NCI-H345 treated with DMSO at 0.1 percent for 48 hours (cell line): Measurements from ENCODE around the gene PARD6G.

Experiments
- DNase-seq: peaks from one replicate; lab custom pipeline; 2025; ENCODE audit not compliant: unreplicated experiment; lab: John Stamatoyannopoulos, UW

PARD6G gene

DNA sequence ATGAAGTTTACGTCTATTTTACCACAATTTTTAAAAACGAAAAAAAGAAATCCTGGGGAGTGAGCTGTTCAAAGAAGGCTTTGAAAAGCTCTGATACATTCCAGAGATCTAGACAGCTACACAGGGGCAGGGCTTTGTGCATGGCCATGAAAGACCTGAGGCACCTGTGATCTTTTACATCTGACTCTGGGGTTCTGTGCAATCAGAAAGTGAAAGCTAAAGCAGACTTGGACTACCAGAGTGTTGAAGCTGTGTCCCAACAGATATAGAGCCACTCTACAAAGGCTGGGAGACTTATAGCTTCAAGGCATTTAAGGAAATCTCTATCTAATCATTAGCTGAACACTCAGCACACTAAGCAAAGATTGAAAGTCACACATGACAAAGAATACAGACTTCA lies 34.1 kb downstream of the PARD6G start:
- no peak for DNase-seq

DNA sequence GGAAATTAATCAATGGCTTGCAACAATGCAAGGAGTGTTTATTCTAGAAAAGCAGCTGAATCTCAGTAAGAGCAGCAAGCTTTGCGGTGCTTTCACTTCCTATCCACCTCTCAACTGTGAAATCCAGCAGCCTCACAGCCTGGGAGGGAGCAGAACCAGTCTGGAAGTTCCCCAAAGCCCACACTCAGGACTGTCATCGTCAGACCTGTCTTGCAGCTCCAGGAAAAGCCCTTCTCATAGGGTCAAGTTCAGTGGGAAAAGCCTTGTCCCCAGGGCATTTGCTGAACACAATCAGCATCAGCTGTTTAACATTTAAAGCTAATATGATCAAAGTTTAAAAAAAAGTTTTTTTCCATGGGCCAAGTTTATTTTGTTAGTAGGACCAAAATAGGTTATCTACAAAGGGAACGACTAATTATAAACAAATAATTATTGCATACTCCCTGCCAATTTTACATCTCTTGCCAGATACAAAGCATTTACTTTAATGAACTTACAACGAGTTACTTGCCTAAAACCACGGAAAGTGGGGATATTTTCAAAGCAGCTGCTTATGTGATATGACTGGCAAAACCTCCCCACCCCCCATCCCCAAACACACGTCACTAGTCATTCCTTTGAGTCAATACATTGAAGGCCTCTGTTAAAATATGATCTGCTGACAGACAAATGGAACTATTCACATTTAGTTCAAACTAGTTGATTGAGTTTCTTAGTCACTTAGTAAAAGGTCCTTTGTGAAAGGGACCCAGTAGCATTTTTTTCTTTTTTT lies 36.8 kb downstream of the PARD6G start:
- DNase-seq: no peak

DNA sequence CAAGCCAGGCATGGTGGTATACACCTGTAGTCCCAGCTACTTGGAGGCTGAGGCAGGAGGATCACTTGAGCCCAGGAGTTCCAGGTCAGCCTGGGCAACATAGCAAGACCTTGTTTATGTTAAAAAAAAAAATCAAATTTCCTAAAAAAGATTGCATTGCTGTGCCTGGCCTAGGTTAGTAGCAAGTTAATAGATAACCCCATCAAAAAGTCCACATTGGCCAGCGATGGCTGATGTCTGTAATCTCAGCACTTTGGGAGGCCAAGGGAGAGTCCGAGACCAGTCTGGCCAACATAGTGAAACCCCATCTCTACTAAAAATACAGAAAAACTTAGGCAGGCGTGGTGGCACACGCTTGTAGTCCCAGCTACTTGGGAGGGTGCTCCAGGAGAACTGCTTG lies 38.7 kb downstream of the PARD6G start:
- no peak for DNase-seq

DNA sequence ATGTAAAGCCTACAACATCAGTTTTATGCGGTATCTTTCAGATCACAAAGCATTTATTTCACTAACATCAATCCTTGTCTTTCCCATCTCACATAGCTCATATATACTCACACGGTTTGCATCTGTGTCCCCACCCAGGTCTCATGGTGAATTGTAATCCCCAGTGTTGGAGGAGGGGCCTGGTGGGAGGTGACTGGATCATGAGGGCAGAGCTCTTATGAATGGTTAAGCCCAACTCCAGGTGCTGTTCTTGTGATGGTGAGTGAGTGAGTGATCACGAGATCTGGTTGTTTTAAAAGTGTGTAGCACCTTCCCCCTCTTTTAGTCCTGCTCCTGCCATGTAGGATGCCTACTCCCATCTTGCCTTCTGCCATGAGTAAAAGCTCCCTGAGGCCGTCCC lies 42.0 kb downstream of the PARD6G start:
- DNase-seq: no peak

DNA sequence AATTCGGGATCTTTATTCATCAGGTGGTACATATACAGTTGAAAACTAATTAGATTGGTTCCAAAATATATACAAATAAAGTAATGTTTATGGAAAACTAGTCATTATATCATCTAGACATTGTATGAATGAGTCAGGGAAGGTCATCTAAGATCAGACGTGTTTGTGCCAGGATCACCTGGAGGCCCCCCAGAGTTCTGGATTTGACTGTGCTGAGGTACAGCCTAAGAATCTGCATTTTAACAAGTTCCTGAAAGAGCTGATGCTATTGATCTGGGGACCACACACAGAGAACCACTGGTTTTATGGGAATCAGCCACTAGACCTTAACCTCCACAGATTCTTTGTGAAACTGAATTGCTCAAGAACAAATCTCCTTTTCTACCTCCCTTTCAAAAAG lies 43.2 kb downstream of the PARD6G start:
- no peak for DNase-seq

DNA sequence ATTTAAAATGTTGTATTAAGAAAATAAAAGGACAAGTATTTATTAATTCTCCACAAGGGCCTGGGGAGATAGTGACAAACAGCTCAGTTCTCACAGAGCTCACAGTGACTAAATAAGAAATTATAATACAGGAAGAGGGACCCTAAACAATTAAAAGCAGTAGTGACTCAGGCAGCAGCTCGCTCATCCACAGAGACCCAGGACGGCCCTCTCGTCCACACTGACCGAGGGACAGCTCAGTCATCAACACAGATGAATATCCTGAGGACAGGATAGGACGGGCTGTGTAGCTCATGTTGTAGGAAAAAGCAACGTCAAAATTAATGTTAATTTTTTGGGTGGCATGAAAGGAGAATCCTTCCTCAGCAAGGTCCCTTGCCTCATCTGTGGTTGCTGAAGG lies 44.1 kb downstream of the PARD6G start:
- DNase-seq: no peak

DNA sequence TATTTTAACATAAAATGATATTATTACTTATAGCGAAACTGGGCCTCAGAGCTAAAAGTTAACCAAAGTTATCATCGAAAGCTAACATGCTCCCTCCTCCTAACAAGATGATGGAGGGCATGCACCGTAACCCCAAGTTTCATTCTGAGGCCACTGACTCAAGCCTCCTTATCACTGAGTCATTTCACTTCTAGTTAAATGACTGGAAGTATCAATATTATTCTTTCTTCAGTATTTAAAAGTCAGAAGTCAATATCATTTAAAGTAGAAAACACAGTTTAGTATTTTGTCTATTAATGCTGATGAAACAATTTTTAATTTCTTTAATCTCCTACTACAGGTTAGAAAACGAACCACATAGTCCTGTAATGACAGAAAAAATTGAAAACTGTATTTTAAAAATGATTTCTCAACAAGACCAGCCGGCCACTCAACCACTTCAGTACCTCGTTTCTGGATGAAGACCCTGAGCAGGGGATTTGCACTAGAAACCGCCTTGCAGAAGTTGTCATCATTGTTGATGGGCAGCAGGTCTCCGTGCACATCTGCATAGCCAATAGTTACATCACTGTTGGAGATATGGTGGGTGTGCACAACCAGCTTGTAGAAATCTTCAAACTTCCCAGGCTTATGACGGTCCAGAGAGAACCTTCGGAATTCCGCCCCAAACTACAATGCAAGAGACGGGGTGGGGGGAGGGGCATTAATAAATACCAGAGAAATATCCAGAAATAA lies 44.9 kb downstream of the PARD6G start:
- no peak for DNase-seq

DNA sequence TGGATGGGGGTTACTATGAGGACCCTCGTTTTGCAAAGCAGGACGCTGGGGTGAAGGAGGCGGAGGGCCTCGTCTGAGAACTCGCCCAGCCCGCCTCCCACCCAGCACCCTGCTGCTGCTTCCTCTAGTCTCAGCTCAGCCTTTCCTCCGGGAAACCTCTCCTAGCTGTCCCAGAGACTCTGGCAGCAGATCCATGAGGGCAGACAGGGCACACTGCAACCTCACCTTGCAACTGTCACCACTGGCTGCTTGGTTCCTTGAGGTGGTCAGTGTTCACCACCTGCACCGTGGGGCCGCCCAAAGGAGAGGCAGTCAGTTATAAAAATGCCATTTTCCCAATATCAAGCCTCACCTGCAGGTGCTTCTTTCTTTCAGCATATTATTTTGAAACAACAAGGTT lies 45.6 kb downstream of the PARD6G start:
- DNase-seq: no peak

DNA sequence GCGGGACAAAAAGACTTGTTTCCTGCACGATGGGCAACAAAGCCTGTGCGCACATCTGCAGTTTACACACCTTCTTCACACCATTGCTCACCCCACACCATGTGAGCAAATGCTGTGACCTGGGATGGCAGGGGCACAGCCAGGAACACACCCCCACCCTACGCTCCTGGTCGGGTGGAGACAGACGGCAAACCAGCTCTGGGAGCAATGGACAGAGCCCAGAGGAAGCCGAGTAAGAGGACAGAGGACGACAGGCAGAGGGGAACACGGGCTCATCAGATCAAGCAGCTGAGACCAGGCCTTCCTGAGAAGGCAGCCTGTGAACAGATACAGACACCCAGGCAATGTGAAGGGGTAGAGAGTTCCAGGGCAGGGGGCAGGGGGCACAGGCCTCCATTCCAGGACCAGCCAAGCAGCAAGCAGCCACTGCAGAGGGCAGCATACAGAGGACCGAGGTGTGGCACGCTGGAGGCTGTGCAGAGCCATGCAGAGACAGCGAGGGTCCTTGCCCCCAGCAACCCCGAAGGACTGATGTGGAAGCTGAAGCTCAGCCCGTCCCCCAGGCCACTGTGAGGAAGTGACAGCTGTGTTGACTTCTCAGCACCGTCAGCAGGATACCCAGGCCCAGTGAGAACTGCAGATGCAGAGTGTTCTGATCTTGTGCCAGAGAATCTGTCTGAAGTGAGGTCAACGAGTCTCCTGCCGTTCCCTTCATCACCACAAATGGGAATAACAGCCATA lies 46.2 kb downstream of the PARD6G start:
- DNase-seq: peak; percentile 5

DNA sequence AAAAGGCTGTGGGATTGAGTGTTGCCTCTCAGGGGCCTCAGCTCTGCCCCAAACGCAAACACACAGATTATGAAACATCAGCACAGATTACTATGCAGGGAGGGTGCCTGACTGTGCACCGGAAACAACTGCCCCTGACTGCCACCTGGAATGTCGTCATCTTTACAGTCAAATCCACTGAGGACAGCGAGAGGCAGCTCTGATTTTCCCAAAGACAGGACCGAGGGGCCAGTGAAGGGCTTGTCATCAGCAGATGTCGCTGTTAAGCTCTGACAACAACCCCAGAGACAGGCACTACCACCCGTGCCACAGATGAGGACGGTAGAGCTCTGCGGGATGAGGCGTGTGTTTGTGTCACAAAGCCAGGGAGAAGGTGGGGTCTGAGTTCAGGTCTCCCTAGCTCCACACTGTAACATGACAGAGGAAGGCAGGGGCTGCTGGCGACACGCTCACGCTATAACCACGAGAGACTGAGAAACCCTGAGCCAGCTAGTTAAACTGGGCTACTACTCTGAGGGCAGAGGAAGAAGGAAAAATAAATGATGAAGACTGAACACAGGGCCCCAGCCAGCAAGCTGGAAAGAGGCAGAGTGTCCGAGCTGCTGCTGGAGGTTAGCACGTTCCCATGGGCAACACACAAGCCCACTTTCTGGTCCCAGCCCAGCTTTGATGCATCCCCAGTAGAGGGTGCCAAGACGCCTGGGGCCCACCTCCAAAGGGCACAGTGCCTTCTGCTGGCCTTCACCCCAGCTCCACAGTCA lies 47.0 kb downstream of the PARD6G start:
- no peak for DNase-seq

DNA sequence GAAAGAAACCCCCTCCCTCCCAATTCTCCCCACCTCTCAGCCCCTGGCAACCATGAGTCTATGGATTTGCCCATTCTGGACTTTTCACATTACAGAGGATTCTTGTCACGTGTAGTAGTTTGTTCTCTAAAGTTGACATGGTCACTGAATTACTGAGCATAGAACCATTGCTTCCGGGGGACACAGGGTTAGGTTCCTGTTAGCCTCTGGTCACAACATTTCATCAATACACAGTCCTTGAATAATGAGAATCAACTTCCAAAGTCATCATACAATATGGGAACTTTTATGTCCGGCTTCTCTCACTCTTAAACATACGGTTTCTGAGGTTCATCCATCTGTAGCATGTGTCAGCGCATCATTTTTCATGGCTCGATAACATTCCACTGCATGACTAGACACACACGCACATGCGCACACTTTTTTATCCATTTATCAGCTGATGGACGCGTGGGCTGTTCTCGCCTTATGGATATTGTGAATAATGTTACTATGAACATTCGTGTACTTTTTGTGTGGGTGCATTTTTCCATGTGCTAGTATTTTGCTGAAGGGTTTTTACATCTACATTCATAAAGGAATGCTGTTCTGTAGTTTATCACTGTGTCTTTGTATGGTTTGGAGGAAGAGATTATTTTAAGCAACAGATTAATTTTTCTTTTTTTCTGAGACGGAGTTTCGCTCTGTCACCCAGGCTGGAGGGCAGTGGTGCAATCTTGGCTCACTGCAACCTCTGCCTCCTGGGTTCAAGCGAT lies 48.1 kb downstream of the PARD6G start:
- DNase-seq: no peak

DNA sequence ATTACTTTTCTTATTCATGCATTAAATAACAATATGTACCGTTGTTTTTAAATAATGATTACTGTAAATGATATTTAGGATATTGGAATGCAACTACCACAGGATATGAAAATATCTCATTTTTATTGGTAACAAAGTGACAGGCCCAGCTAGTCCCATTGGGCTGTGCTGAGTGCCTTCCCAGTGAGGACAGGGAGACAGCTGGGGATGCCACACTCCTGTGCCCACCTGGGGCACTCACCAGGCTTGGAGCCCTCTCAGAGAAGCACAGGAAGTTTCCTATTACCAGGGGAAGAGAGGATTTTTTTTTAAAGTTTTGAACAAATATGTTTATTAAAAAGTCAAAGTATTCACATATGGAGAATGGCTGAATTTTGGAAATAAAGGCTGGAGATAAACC lies 48.9 kb downstream of the PARD6G start:
- no peak for DNase-seq

DNA sequence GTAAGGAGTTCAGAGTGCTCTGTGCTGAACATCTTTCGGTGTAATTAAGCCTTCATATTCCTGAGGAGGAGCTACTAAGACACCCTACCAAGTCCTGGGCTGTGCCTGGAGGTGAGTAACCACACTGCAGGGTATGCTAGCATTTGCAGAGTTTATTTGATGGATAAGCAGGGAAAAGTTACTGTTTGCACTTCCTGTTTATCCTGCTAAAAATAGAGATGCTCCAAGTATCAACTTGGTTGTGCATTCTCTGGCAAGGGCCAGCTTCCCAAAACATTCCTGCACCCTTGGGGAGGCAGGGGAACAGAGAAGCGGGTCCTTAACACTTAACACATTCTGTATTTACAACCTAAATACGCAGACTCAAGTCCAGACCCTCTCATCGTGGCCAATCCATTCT lies 49.8 kb downstream of the PARD6G start:
- no peak for DNase-seq

DNA sequence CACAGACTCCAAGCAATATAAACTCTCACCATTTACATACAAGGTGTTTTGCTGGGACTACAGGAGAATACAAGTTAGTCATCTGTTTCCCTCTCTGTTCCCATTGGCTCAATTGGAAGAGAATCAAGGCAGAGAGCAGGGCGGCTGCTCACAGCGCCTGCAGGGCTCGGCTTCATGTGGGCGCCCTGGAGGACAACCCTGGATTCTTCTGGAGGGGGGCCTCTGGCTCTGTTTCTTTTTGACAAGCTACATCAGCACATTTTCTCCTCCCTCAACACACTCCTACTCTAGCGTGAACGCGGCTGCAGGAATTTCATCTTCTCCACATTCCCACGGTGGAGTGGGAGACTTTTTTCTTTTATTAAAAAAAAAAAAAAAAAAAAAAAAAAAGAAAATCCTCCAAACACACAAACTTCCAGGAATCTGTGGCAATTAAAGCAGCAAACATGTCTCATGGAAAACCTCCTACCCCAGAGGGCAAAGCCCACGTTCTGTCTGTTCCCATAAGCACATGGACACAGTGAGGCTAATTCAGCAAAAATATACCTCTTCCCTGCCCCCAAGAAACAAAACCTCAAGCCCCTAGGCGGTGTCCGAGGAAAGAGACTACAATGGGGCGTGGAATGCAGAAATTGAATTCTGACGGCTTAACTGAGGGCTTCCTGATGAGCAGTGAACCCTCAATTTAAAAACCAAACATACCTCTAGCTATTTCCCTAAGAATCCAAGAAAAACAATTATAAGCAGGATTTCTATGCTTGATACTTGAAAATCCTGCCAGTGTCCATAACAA lies 50.6 kb downstream of the PARD6G start:
- DNase-seq: no peak

DNA sequence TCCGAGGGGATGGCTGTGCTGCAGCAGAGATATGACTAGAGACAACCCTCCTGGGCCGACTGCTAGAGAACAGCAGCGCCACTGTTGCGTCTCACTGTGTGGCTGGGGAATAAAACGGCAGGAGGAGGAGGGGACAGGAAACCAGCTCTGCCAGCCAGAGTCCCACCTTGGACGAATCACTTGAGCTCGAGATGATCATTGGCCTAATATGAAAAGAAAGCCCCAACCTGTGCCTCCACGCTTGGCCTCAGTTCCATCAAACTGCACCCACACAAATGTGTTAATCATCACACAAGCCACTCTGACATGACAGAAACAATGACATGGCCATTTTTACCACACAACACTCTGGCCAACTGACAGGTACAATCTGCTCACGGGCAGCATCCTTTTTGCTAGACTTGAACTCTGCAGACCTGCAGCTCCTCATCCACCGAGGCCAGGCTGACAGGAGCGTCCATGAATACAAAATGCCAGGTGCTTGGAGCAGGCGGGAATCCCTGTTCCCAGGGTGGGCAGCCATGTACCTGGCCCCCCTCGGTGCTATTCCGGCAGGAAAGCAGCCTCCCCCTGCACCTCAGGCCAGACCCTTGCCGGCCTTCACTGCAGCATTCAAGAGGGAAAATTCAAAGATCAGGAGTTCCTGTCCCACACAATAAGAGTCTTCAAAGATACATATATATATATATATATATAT lies 52.3 kb downstream of the PARD6G start:
- no peak for DNase-seq

DNA sequence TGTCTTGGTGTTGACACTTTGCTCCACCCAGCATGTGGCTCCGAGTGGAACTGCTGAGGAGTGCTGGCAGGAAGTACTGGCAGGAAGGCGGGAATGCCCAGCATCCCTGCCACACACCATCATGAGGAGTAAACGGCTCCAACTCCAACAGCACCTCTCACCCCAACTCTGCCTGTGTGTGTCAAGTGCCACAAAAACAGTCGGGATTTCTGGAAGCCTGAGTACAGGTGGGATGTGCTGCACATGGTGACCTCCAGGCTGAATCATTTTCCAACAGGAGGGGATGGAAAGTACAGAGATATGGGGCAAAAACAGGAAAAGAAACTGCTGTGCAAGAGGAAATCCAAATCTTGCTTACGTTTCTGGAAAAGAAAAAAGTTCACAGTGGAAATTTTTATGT lies 53.6 kb downstream of the PARD6G start:
- DNase-seq: no peak

DNA sequence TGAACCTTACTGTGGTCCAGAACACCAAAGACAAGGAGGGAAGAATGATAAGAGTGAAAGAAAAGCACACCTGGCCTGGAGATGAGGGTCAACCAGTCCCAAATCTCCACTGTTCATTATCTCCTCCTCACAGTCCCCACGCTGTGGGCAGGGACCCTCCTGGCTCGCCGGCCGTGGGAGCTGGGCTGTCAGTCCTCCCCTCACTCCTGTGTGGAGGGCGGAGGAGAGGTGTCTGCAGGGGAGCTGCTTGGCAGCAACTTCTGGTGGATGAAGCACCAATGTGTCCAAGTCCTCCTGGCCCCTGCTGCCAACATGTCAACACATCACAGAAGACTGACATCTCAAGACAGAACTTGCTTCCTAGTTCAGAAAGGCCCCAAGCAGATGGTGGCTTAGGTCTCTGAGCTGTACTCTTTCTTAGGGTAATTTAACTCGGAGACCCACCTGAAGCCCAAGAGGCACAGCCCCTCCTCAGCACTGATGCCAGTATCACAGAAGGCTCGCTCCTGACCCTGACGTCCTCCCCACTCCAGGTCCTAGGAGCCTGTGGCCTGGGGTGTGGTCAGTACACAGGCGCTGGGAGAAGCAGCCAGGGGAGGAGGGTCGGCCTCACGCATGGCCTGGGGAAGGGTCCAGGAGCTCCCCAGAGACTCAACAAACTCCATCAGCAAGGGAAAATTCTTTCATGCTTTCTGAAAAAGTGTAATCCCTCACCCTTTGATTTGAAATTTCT lies 54.5 kb downstream of the PARD6G start:
- DNase-seq: no peak

DNA sequence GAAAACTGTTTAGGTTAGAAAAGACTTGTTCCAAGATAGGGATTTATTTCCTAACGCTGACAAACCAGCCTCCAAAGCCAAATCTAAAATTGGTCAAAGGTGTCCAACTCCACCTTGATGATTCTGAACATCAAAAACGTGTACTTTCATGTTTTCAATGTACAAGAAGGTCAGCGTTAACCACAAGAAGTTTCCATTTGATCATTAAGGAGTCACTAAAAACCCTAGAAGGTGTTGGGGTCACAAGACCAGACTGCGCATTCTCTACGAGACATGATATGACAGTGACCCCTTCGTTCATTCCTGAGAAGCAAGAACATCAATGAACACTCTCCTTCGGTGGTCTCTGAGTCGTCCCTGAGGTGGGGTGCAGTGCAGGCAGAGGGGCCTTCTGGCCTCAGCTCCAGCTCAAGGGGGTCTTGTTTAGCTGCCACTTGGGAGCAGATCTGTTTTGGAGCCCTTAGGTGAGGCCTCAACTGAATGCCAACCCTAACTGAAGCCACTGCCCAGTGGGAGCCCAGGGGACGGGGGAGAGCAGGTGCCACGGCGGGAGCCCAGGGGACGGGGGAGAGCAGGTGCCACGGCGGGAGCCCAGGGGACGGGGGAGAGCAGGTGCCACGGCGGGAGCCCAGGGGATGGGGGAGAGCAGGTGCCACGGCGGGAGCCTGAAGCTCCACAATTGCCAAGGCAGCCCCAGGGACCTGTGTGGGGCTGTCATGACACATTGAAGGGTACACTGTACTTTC lies 55.2 kb downstream of the PARD6G start:
- DNase-seq: no peak
